Calu3 (cell line): ENCODE data around the gene PELI3. TPM values are rescaled to one million over a fixed set of nuclear protein-coding genes. Genes with fewer than 3 reads are reported as not detected.
A peak's percentile ranks its signal among the peaks of the same experiment; 100 is the strongest.

Experiments used
- BruUV-seq: library from RNA; stranded (reverse); fragments of 400-500 nt; replicated peaks from 2 replicates; lab custom pipeline; 2021; lab: Mats Ljungman, UMichigan
- CTCF ChIA-PET: fragments of 300-600 bp; sonication (Branson Sonifier 250); formaldehyde crosslinking; loops from one replicate; lab custom pipeline; 2022; ENCODE audit warnings: antibody characterized with exemption; lab: Charles Lee
- DNase-seq: peaks from one replicate; pipeline ENCODE4 v3.0.0; 2022
- H3K27ac Mint-ChIP-seq: one replicate; pipeline ENCODE4 v1.8.0; 2022; ENCODE audit warnings: mixed read lengths; ENCODE audit not compliant: unreplicated experiment
- H3K27me3 Mint-ChIP-seq: one replicate; pipeline ENCODE4 v1.8.0; 2022; ENCODE audit warnings: mixed read lengths; ENCODE audit not compliant: unreplicated experiment
- H3K36me3 Mint-ChIP-seq: one replicate; pipeline ENCODE4 v1.8.0; 2022; ENCODE audit warnings: mild to moderate bottlenecking, moderate library complexity, mixed read lengths; ENCODE audit not compliant: insufficient read depth, unreplicated experiment
- H3K4me1 Mint-ChIP-seq: one replicate; pipeline ENCODE4 v1.8.0; 2022; ENCODE audit warnings: mild to moderate bottlenecking, low read depth, mixed read lengths; ENCODE audit not compliant: unreplicated experiment
- H3K4me3 Mint-ChIP-seq: one replicate; pipeline ENCODE4 v1.8.0; 2022; ENCODE audit warnings: mild to moderate bottlenecking, low read depth, moderate library complexity, mixed read lengths; ENCODE audit not compliant: unreplicated experiment
- H3K9me3 Mint-ChIP-seq: one replicate; pipeline ENCODE4 v1.8.0; 2022; ENCODE audit warnings: low read depth, mixed read lengths; ENCODE audit not compliant: unreplicated experiment
- CTCF ChIP-seq: fragments of 200-600 bp; IDR thresholded peaks from one replicate; pipeline ENCODE4 v1.8.0; 2022; ENCODE audit warnings: antibody characterized with exemption; ENCODE audit not compliant: unreplicated experiment
- intact Hi-C: fragments of 100-400 bp; cut with micrococcal nuclease; formaldehyde crosslinking; loops from one replicate; pipeline ENCODE4 v1.10.0; 2022; ENCODE audit not compliant: unreplicated experiment
- total RNA-seq: library from RNA; stranded (reverse); gene quantifications from 2 replicates; pipeline ENCODE4 v1.2.3, GENCODE V29; 2022

PELI3 gene
- total RNA-seq, 1 experiment from 2014 or later = 7.6 TPM

GRCh38 chr11:66467034-66467659 is 442 bp downstream of the PELI3 start:
- no peak overlapping the region for H3K27ac Mint-ChIP-seq
- H3K4me3 Mint-ChIP-seq = peak overlapping the region; percentile 86
- peaks cover 2% of the 10 kb centered on the region for H3K9me3 Mint-ChIP-seq
- intact Hi-C loops = no loop called here
- peak; percentile 63 for DNase-seq
- peaks cover 25% of the 10 kb centered on the region for H3K36me3 Mint-ChIP-seq
- CTCF ChIA-PET = interaction anchor here (0.6 to 1.9 kb wide), 6 partner anchors 12 to 178 kb away, joined by 3 to 14 read pairs (median 6); partner anchors contain the start of genes DPP3, MRPL11 and YIF1A
- H3K27me3 Mint-ChIP-seq = no peaks in the 10 kb centered on the region
- peaks cover 8% of the 10 kb centered on the region for H3K4me1 Mint-ChIP-seq
- peak; percentile 14 for TF ChIP-seq CTCF
- no TSS peak for BruUV-seq

DNA sequence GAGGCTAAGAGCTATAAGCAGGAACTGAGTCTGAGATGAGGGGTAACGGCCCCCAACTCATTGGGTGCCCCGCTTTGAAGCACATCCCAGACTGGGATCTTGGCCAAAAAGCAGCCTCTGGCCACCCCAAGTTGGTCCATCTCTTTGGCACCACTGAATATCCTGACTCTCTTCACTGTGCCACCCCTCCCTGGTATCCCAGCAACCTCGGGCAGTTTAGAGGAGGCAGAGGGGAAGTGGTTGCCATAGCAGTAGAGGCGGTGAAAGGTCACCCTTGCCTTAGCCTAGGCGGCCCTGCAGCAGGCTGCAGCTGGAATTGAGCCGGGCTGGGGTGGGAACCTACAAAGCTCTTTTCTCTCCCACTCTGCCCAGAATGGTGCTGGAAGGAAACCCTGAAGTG is 1.1 kb downstream of the PELI3 start:
- no TSS peak for BruUV-seq
- H3K27me3 Mint-ChIP-seq = no peaks in the 10 kb centered on the region
- CTCF ChIA-PET = interaction anchor here (1.9 kb wide), 1 partner anchor 12 kb away, joined by 7 read pairs; the partner anchor contains the start of gene DPP3
- intact Hi-C loops = no loop called here
- H3K4me1 Mint-ChIP-seq = peaks cover 8% of the 10 kb centered on the region
- no peak overlapping the region for H3K27ac Mint-ChIP-seq
- TF ChIP-seq CTCF = no peak
- H3K4me3 Mint-ChIP-seq = peak overlapping the region; percentile 86
- H3K36me3 Mint-ChIP-seq = peaks cover 25% of the 10 kb centered on the region
- H3K9me3 Mint-ChIP-seq = peaks cover 2% of the 10 kb centered on the region
- peak; percentile 21 for DNase-seq

DNA sequence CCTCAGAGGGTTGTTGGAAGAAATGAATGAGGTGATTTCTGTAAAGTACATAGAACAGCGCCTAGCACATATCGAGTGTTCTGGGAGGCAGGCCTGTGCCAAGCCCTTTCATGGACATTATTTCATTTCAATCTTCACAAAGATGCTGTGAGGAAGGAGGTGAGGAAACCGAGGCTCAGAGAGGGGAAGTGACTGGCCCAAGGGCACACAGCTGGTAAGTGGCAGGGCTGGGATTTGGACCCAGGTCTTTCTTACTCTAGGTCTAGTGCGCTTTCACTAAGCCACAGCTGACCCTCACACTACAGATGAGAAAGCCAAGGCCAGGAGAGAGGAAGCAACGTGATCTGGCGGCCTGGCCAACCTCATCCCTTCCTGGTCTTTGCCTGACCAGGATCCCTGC is 2.0 kb downstream of the PELI3 start:
- H3K27me3 Mint-ChIP-seq = no peaks in the 10 kb centered on the region
- no peaks in the 10 kb centered on the region for H3K9me3 Mint-ChIP-seq
- peaks cover 8% of the 10 kb centered on the region for H3K4me1 Mint-ChIP-seq
- CTCF ChIA-PET = interaction anchor here (1.7 kb wide), 1 partner anchor 10 kb away, joined by 5 read pairs; no protein-coding TSS in a partner anchor
- H3K36me3 Mint-ChIP-seq = peaks cover 31% of the 10 kb centered on the region
- no peak overlapping the region for H3K4me3 Mint-ChIP-seq
- intact Hi-C loops = no loop called here
- no peak overlapping the region for H3K27ac Mint-ChIP-seq
- no peak for TF ChIP-seq CTCF
- no TSS peak for BruUV-seq
- DNase-seq = no peak

DNA sequence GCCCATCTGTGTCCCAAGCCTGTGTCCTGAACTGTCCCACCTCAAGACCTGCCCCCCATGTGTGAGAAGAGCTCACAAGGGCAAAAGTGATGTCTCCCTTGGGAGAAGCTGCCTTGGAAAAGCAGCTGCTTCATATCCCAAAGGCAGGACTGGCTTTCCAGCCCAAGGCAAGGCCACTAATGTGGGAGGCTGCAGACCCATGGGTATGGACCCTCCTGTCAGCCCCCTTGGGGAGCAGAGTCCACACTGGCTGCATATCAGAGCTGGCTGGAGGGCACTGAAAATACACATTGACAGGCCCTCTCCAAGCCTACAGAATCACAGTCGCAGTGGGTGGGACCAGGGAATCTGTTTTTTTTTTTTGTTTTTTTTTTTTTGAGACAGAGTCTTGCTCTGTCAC is 2.7 kb downstream of the PELI3 start:
- CTCF ChIA-PET = interaction anchor here (1.7 kb wide), 1 partner anchor 9 kb away, joined by 5 read pairs; no protein-coding TSS in a partner anchor
- peaks cover 31% of the 10 kb centered on the region for H3K36me3 Mint-ChIP-seq

More for the DNA sequence above, 2.7 kb downstream of the PELI3 start:
- H3K27me3 Mint-ChIP-seq = no peaks in the 10 kb centered on the region
- peaks cover 8% of the 10 kb centered on the region for H3K4me1 Mint-ChIP-seq
- no peak for TF ChIP-seq CTCF
- intact Hi-C loops = no loop called here
- no peak overlapping the region for H3K27ac Mint-ChIP-seq
- no peaks in the 10 kb centered on the region for H3K9me3 Mint-ChIP-seq
- H3K4me3 Mint-ChIP-seq = no peak overlapping the region
- BruUV-seq = TSS peak; percentile 13
- DNase-seq = no peak
